HFF-Myc (cell line): Measurements from ENCODE around the gene RNF103.

Source experiments
- DNase-seq: peaks from one replicate; pipeline ENCODE4 v3.0.0-alpha.2; 2011; ENCODE audit warnings: low read depth; ENCODE audit errors: extremely low read depth
- H3K4me3 ChIP-seq: replicated peaks from 2 replicates; pipeline ENCODE4 v1.5.1; 2011; ENCODE audit warnings: low read depth, mild to moderate bottlenecking, control low read depth, low read length
- CTCF ChIP-seq: IDR thresholded peaks from 2 replicates; pipeline ENCODE4 v1.5.1; 2012; ENCODE audit warnings: mild to moderate bottlenecking, low read depth, low read length, control low read depth; ENCODE audit errors: missing control alignments

Gene RNF103

DNA sequence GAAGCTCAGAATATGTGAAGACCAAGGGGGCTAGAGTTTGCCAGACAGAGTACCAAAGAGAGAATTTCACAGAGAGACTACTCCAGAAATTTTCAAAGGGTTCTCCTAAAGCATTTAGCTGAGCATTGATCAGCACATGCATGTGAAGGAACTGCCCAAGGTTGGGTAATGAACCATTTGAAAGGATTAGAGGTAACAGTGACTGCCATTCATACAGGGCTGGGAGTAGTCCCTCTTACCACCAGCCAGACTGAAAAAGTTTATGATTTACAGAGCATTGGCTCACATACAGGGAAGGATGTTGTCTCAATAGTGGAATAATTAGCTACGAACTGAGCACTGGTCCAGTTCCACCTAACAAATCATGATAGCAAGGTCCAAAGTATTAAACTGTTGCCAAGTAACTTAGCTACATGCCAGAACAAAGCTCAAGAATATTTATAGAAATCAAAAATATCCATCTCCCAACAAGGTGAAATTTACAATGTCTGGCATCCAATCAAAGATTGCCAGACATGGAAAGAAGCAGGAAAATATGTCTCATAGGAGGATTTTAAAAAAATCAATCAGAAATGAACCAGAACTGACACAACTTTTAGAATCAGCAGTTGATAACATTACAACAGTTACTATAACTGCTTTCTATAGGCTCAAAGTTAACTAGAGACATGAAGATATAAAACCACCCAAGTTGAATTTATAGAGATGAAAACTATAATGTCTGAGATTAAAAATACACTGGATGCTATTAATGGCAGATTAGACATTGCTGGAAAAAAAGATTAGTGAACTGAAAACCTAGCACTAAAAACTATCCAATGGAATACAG lies 25.7 kb upstream of the RNF103 start:
- no peak for TF ChIP-seq CTCF
- no peak for DNase-seq
- H3K4me3 ChIP-seq: no peak overlapping the region

- DNase-seq: no peak
Measured at GRCh38 chr2:86648681-86649080, 25.0 kb upstream of the RNF103 start.

GRCh38 chr2:86646865-86647264 lies 23.2 kb upstream of the RNF103 start:
- no peak for DNase-seq
- no peak overlapping the region for H3K4me3 ChIP-seq

More at GRCh38 chr2:86648681-86649080, 25.0 kb upstream of the RNF103 start:
- TF ChIP-seq CTCF: no peak
- H3K4me3 ChIP-seq: no peak overlapping the region

DNA sequence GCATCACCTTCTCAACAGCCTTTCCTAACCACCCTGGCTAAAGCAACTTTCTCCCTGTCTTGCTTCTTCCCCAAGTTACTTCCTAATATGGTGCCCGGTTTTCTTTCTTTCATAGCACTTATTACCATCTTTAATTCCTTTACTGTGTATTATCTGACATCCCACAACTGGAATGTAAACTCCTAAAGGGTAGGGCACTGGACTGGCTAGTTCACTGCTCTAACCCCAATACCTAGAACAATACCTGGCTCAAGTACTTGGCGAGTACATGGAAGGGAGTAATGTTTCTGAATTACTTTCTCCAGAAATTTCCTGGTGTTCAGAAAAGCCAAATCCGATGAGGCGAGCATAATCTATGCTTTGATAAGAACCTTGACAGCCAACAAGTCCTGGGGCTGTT lies 22.7 kb upstream of the RNF103 start:
- no peak for TF ChIP-seq CTCF
- no peak overlapping the region for H3K4me3 ChIP-seq
- DNase-seq: no peak

More at GRCh38 chr2:86646865-86647264, 23.2 kb upstream of the RNF103 start:
- no peak for TF ChIP-seq CTCF

DNA sequence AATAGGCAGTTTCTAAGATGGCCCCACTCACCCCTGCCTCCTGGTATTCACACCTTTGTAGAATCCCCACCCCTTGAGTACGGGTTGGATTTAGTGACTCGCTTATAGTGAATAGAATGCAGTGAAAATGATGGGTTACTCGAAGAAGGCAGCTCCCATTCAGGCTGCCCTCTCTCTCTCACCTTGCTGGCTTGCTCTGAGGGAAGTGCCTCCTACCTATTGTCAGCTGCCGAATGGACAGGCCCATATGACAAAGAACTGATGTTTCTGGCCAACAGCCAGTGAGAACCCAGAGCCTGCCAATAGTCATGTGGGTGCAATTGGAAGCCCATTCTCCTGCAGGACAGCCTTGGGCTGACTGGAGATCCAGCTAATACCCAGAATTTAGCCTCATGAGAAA lies 22.1 kb upstream of the RNF103 start:
- no peak overlapping the region for H3K4me3 ChIP-seq
- no peak for DNase-seq
- no peak for TF ChIP-seq CTCF

DNA sequence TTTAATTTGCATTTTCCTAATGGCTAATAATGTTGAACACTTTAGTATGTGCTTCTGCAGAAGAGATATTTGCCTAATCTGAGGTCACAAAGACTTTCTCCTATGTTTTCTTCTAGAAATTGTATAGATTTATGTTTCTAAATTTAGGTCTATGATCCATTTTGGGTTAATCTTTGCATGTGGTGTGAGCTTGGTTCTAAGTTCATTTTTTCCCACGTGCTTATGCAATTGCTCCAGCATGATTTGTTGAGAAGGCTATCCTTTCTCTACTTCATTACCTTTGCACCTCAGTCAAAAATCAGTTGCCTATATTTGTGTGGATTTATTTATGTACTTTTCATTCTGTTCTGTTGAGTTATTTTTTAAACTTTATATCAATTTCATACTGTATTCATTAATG lies 15.0 kb upstream of the RNF103 start:
- no peak for DNase-seq
- no peak overlapping the region for H3K4me3 ChIP-seq
- no peak for TF ChIP-seq CTCF
